ENCODE data around the gene SIGLEC12.
"Not testable (repeated sequence)": the region's sequence is repeated elsewhere in the genome, so short reads cannot be mapped to it uniquely, and the experiment has no call there.

The SIGLEC12 gene

DNA sequence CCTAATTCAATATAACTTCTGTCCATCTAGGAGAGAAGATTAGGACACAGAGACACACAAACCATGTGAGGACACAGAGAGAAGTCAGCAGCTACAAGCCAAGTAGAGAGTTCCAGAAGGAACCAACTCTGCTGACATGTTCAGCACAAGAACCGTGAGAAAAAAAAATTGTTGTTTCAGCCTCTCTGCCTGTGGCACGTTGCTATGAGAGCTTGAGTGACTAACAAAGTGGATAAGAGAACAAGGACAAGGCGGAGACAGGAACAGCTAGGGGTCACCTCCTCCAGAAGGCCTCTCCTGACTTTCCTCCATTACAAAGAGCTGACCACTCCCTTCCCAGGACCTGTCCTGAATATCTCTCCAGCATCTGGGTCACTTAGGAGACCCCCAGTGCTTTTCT lies 5.6 kb upstream of the SIGLEC12 start:
- TF ChIP-seq, protein P1, sequence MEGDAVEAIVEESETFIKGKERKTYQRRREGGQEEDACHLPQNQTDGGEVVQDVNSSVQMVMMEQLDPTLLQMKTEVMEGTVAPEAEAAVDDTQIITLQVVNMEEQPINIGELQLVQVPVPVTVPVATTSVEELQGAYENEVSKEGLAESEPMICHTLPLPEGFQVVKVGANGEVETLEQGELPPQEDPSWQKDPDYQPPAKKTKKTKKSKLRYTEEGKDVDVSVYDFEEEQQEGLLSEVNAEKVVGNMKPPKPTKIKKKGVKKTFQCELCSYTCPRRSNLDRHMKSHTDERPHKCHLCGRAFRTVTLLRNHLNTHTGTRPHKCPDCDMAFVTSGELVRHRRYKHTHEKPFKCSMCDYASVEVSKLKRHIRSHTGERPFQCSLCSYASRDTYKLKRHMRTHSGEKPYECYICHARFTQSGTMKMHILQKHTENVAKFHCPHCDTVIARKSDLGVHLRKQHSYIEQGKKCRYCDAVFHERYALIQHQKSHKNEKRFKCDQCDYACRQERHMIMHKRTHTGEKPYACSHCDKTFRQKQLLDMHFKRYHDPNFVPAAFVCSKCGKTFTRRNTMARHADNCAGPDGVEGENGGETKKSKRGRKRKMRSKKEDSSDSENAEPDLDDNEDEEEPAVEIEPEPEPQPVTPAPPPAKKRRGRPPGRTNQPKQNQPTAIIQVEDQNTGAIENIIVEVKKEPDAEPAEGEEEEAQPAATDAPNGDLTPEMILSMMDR (IDR thresholded peaks at IDR 0.05; ENCODE audit: control extremely low read depth, extremely low read depth, low read depth, missing control alignments), result no peak
- POLR2A ChIA-PET, result no interaction called here
- DNase-seq (ENCODE audit: extremely low spot score), result no peak
- CTCF ChIA-PET, result interaction anchor here (1.1 to 5.4 kb wide), 5 partner anchors 8 to 181 kb away, joined by 3 to 55 read pairs (median 4); no protein-coding TSS in a partner anchor

DNA sequence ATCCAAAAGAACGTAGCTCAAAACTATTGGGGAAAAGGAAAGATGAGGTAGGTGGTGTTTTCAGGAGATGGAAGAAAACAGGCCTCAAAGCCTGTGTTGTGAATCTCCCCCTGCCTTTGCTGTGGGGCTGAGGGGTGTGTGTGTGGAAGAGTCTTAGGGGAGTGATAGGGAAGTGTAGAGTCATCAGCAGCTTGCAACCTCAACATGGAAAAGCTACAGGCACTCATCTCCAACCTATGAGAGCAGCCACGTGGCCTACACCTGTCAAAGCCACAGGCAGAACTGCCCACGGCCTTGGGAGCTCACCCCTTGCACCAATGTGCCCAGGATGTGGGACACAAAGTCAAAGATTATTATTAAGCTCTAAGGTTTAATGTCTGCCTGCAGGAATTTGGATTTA lies 4.3 kb upstream of the SIGLEC12 start:
- ChIA-PET CTCF (interaction anchor here (1.2 to 5.4 kb wide), 4 partner anchors 9 to 151 kb away, joined by 3 to 55 read pairs (median 5); no protein-coding TSS in a partner anchor), POLR2A (no interaction called here)
- DNase-seq (ENCODE audit: extremely low spot score), result no peak
- TF ChIP-seq, protein P1 (IDR thresholded peaks at IDR 0.05; ENCODE audit: control extremely low read depth, extremely low read depth, low read depth, missing control alignments), result no peak

DNA sequence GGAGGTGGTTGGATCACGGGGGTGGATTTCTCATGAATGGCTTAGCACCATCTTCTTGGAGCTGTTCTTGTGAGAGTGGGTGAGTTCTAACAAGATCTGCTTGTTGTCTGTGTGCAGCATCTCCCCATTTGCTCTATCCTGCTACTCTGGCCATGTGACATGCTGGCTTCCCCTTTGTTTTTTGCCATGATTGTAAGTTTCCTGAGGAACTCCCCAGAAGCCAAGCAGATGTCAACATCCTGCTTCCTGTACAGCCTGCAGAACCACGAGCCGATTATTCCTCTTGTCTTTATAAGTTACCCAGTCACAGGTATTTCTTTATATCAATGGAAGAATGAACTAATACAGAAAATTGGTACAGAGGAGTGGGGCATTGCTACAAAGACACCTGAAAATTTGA lies 2.3 kb upstream of the SIGLEC12 start:
- POLR2A ChIA-PET, result no interaction called here
- CTCF ChIA-PET, result interaction anchor here (0.8 to 5.4 kb wide), 3 partner anchors 11 to 153 kb away, joined by 3 to 55 read pairs (median 3); no protein-coding TSS in a partner anchor
- TF ChIP-seq, protein P1 (IDR thresholded peaks at IDR 0.05; ENCODE audit: control extremely low read depth, extremely low read depth, low read depth, missing control alignments), result no peak
- DNase-seq (ENCODE audit: extremely low spot score), result no peak

DNA sequence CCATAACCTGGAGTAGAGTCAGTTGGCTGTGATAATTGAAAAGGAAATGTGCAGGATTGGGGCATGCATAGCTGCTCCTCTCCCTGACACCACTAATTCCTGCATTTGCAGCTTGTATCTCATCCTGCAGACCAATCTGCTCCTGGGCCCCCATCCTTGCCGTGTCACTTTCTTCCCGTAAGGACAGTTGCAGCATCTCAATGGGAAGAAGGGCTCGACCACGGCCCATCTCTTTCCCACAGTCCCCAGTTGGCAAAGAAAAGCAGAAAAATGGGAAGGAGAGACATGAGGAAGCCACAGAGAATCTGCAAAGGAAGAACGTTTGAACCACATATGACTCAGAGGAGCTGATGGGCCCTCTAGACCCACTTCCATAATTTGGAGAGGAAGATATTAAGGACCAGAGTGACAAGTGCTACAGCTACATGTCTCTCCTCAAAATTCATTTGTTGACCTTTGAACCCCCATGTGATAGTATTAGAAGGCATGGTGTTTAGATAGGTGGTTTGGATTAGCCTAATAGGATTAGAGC lies 1.8 kb upstream of the SIGLEC12 start:
- DNase-seq (ENCODE audit: extremely low spot score), result no peak
- TF ChIP-seq, protein P1 (IDR thresholded peaks at IDR 0.05; ENCODE audit: control extremely low read depth, extremely low read depth, low read depth, missing control alignments), result no peak
- ChIA-PET CTCF (interaction anchor here (1.0 to 5.4 kb wide), 2 partner anchors 12 to 154 kb away, joined by 3 to 55 read pairs; no protein-coding TSS in a partner anchor), POLR2A (no interaction called here)

DNA sequence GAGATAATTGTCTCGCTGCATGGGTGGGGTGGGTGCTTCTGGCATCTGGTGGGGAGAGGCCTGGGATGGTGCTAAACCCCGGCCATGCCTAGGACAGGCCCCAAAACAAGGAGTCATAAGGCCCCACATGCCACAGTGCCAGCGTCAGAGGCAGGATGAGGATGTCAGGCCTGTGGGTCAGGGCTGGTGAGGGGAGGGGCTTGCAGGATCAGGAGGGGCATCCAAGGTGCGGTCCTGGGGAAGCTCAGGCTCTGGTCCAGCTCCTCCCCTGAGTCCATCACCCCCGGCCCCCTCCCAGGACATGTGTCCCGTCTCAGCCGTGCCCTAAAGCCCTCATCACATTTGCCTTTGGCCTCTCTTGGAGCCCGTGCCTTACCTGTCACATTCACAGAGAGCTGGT lies 669 bp downstream of the SIGLEC12 start:
- CTCF ChIA-PET; DNase-seq (ENCODE audit: extremely low spot score); POLR2A ChIA-PET: not testable (repeated sequence)

DNA sequence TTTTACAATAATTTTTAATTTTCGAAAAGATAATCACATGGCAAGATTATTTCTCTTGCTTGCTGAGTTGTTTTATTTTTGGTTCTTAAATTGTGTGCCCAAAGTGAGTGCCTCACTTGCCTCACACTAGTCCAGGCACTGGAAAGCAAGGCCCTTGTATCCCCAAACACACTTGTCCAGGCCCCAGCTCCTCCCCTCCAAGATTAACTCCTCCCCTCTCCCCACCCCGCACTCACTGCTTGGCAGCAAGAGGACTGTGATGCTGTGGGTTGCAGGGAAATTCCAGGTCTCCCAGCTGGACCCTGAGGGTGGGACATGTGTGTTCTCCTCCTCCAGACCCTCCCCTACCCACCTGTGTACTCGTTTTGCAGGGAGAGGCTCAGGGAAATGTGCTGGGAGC lies 3.9 kb downstream of the SIGLEC12 start:
- POLR2A ChIA-PET, result no interaction called here
- no peak for DNase-seq (ENCODE audit: extremely low spot score)
- CTCF ChIA-PET, result interaction anchor here (1.9 kb wide), 1 partner anchor 25 kb away, joined by 5 read pairs; no protein-coding TSS in a partner anchor
- TF ChIP-seq, protein P1 (IDR thresholded peaks at IDR 0.05; ENCODE audit: control extremely low read depth, extremely low read depth, low read depth, missing control alignments), result no peak

DNA sequence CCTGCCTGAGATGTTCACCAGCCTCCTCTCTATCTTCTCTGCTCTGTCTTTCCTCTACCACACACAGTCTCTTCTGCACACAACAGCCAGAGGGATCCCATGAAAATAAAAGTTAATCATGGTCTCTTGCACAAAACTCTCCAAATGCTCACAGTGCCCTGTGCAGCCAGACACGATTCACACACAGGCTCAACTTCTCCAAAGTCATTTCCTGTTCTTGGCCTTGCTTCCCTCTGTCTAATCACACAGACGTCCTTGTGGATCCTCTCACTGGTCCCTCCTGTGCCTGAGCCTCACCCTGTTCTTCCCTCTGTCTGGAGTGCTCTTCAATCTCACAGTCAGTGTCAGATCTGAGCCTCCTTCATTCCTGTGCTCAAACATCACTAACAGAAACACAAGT lies 7.8 kb downstream of the SIGLEC12 start:
- ChIA-PET POLR2A (no interaction called here), CTCF (no interaction called here)
- TF ChIP-seq, protein P1 (IDR thresholded peaks at IDR 0.05; ENCODE audit: control extremely low read depth, extremely low read depth, low read depth, missing control alignments), result no peak
- DNase-seq (ENCODE audit: extremely low spot score), result no peak

Data from GM10248 (cell line).